OCI-M1 (cell line): ENCODE results near the gene BRD4.
A peak's percentile ranks its signal among the peaks of the same experiment; 100 is the strongest.

ENCODE experiments used
- DNase-seq: peaks from one replicate; lab custom pipeline; 2025; lab: John Stamatoyannopoulos, UW

The BRD4 gene

GRCh38 chr19:15248648-15249527 is 83.5 kb downstream of the BRD4 start:
- no peak for DNase-seq

GRCh38 chr19:15248106-15248505 is 84.2 kb downstream of the BRD4 start:
- no peak for DNase-seq

GRCh38 chr19:15247107-15248014 is 85.0 kb downstream of the BRD4 start:
- no peak for DNase-seq

- DNase-seq: no peak
Observed at GRCh38 chr19:15246198-15246481, 86.2 kb downstream of the BRD4 start.

DNA sequence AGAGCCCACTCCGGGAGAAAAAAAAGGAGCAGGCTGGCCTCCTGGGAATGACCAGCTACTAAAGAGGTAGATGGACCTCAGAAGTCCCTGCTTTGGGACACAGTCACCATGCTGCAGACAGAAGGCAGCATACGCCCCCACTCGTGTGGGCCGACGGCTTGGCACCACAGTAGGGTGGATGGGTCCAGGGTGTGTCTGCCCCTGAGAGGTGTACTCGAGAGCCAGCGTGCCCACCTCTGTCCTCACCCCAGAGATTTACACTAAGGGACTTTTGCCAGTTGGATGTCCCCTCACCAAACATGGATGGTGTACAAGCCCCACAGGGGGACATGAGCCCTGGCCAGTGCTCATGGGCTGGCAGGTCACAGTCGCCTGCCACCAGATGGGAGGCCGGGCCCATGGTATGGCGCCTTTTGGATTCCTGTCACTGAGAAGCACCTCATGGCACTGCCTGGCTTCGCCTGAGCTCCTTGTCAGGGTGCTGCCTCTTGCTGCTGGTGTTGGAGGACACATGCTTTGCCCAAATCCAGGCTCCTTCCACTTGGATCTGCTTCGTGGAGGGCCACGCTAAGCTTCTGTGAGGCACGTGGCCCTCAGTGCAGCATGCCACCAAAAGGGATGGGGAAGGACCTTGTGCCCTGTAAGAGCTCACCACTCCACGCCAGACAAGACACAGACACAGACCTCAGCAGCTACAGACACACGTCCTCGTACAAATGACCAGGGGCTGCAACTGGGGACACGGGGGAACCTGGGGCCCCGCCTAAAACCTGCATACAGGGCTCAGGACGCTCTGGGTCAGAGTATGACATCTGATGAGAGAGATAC is 86.8 kb downstream of the BRD4 start:
- no peak for DNase-seq

- DNase-seq: no peak
Observed at GRCh38 chr19:15244808-15245207, 87.5 kb downstream of the BRD4 start.

DNA sequence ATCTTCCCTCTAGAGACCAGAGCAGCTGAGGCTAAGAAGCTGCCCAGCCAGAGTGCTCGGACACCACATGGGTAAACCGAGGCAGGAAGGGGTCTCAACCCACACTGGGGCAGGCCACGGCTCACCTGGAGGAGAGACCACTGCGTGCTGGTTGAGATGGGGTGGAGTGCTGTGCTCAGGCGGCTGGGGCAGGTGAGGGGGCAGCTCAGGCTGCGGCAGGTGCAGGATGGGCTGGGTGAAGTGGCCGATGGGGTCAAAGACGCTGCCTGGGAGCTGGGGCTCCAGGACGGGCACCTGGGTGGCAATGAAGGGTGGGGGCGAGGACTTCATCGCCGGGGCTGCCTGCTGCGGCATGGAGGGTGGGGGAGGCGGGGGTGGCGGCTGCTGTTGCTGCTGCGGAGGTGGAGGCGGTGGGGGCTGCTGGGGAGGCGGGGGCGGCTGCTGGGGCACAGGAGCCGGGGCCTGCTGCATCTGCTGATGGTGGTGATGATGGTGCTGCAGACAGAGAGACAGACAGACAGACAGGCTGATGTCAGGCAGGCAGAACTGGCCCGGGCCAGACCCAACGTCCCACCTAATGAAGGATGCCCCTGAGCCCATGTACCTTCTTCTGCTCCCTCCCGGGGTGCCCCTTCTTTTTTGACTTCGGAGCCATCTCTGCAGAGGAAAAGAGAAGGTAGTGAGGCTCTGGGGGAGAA is 88.1 kb downstream of the BRD4 start:
- no peak for DNase-seq

DNA sequence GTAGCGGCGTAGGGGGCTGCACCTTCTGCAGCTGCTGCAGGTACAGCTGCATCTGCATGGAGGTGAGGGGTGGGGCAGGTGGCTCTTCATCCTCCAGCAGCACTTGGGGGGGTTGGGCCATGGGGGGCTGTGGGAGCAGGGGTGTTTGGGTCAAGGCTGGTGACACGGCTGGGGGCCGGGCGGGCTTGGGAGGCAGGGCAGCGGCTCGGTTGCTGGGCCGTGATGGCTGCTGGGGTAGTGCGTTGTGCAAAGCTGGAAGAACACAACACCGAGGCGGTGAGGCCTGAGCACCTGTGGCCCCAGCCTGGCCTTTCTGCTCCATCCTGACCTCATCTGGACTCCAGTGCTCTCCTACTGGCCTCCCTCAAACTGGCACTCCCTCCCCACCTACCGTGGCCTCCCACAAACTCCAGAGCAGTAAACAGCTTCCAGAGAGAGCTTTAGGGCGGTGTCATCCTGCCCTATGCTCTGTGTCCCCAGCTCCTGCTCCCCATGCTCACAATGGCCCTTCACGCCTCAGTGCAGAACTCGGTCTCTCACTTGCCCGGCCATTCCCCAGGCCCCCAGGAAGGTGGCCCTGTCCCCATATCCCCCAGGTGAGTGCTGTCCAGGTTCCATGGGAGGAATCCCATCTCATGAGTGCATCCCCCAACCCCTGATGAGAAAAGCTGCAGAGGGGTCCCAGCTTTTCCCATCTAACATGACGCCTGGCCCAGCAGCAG is 88.9 kb downstream of the BRD4 start:
- DNase-seq: no peak

DNA sequence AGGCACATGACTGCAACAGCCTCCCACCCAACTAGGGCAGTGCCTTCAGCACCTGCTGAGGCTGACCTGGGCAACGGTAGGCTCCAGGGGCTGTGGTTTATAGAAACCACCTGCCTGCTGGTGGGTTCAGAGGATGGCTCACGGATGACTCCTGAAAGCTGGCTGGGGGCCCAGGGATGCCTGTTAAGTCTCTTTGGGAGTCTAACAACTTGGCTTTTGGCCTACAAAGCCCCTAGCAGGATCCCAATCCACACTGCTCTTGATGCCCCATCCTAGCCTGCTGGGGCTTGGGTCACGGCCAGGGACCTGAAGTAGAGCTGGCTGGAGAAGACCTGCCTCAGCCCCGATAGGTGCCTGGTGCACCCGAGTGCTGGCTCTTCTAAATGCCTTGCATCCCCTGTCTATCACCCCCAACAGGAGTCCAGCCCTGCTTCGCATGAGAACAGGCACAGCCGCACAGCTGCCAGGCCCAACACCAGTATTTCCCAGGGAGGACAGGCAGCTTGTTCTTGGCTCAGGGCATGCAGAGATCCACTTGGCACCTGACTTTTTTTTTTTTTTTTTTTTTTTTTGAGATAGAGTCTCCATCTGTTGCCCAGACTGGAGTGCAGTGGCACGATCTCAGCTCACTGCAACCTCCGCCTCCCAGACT is 91.0 kb downstream of the BRD4 start:
- no peak for DNase-seq

- no peak for DNase-seq
Observed at GRCh38 chr19:15240515-15240914, 91.8 kb downstream of the BRD4 start.

GRCh38 chr19:15239337-15239949 is 92.9 kb downstream of the BRD4 start:
- no peak for DNase-seq

- no peak for DNase-seq
Observed at GRCh38 chr19:15238639-15239155, 93.6 kb downstream of the BRD4 start.

DNA sequence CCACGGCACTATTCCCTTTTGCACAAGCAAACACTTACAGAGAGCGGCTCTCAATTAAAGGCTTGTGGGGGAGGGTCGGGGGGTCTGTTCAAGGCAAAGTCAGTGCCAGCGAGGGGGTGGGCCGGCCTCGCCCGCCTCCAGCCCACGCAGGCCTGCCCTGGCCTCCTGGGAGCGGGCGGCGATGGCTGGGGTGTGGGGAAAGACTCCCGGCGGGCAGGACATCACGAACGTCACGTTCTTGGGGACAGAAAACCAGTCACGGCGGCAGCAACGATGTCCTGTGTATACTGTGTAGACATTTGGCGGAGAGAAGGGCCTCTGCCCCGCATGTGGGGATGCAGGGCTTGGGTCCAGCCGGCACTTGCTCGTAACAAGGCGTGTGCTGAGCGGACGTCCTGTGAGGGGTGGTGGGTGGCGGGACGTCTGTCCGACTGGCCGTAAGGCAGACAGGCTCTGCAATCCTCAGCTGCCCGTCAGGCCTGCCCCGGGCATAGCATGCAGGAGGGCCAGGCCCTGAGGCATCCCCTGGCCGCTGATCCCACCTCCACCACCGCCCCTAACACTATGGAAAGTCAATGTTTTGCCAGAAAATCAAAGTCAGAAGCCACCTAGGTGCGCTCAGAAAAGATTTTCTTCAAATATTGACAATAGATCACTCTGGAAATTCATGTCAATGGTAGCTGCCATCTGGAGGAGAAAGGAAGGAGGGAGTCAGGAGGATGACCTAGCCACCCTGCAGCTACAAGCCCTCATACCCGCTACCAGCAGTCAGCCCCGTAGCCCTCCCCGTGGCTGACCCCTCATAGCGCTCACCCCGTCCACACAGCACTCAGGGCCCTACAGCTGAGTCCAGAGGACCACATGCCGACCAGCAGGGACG is 94.3 kb downstream of the BRD4 start:
- no peak for DNase-seq

GRCh38 chr19:15236886-15237285 is 95.5 kb downstream of the BRD4 start:
- no peak for DNase-seq

GRCh38 chr19:15235781-15236180 is 96.6 kb downstream of the BRD4 start:
- DNase-seq: no peak

GRCh38 chr19:15234431-15235130 is 97.8 kb downstream of the BRD4 start:
- DNase-seq: peak; percentile 54

DNA sequence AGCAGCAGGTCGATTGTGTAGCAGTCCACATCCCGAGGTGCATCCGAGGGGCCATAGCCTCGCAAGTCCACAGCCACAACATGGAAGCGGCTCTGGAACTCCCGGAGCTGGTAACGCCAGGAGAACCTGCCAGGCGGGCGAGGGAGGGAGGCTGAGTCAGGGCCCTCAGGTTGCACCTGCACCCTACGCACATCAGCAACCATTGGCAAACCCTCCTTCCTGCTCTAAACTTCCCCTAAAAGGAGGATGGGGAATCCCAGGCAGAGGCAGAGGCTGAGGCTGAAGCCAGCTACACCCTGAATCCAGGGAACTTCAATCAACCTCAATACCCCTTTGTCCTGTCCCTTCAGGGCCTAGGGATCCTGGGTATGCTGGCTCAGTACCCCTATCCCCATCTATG is 101.1 kb downstream of the BRD4 start:
- DNase-seq: no peak

- DNase-seq: no peak
Observed at GRCh38 chr19:15227261-15227660, 105.1 kb downstream of the BRD4 start.
